GM19193 (cell line): ENCODE measurements around the gene MUSK.

Source experiments
- POLR2A ChIP-seq: IDR thresholded peaks from 4 replicates; pipeline ENCODE4 v1.6.1; 2011; ENCODE audit not compliant: insufficient read depth, insufficient read length; ENCODE audit errors: extremely low read depth

Gene MUSK

DNA sequence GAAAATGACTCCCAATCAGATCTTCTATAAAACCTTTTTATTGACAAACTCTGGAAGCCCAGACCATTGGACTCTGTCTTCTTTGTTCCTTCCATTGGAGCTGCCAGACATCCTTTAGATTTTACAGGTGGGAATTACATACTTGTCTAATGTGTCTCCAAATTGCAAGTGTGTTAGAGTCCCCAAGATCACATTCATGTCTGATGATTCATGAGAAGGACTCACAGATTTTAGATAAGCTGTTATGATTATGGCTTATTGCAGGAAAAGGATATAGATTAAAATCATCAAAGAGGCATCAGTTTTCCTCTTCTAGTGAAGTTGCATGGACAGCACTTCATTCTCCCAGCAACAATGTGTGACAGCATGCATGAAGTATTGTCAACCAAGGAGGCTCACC, 70.4 kb downstream of the MUSK start:
- no peak for TF ChIP-seq POLR2A

DNA sequence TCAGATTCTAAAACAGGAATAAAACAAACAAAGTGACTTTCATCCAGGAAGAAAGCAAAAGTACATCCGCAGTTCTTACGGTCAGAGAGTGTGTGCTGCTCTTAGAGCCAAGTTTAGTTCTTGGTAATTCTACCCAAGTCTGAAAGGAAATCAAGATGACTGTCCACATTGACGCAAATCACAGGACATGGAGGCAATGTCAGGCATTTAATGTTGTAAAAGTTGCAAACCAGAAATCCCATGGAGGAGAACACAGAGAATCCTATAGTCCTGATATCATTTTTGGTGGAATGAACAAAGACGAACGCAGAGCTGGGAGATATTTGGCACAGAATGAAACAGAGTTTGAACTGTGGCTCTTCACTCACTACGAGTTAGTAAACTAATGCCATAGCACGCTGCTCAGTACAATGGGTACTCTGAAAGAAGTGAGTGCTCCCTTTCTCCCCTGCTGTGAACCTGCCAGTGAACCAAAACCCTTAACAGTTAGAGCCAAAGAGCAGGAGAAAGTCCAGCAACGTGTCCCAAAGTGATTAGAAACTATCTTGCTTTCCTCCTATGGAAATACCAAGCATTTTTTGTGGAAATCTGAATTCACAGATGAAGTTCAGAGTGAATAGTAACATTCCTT, 74.3 kb downstream of the MUSK start:
- no peak for TF ChIP-seq POLR2A

DNA sequence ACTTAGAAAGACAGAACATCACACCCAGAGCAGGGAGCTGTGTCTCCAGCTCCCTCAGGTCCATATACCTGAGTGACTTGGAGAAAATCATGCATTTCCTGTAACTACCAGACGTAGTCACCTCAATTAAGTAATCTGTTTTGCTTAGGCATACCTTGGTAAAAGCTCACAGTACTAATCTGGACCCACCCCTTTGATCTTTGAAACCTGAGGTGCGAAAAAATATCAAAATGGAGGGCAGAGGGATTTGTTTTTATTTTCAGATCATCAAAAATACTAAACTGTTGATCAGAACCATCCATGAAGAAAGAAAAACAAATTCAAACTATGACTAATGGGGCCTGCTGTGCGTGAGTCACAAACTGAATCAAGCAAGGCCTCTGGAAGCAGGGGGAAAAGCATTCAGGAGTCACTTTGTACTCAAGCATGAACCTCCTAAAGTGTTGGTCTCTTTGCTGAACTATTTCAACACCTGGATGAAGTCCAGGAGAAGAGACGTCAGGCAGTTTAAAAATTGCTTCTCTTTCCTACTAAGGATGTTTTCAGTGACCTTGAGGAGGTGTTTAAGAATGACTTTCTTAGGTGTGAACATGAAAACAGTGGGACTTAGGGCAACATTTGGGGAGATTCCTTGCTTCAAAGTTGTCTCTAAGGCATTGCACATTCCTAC, 76.3 kb downstream of the MUSK start:
- TF ChIP-seq POLR2A: no peak

DNA sequence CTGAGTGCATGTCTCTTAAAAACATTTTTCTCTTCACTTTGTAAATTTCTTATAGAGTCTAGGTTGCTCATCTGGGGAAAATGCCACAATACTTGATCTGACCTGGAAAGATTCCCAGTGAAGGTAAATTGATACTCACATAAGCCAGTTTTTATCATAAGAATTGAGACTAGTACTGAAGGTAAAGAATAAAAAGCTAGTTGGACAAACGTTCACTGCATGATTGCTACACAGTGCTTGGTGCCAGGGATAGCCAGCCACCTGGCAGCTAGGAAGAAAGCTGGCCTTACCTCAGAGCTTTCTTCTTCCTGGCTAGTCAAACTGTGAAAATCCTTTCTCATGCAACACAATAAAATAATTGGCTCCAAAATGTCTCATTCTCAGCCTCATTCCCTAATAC, 77.1 kb downstream of the MUSK start:
- TF ChIP-seq POLR2A: no peak

DNA sequence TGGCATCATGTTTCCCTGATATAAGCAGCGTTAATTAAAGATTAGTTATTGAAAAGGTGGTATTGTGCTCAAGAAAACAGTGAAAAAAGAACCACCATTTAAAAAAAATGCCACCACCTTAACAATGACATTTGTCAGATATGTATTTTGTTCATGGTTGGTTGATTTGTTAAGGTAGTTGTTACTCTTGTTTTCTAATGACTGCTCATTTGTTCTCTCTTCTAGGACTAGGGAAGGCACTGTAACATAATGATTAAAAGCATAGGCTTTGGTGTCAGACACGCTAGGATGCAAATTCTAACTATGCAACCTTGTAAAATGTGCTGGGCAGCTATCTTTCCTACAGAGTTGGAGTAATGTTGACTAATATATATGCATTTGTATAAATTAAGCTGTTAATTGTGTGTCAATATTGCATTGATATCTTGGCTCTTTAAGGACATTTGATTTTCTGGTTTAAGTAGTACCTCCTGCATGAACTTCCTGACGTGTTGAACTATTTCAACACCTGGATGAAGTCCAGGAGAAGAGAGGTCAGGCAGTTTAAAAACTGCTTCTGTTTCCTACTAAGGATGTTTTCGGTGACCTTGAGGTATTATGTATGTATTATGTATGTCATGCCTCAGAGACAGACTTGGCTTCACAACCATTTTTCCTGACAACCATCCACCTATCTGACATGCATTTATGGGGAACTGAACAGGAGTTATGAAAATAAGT, 77.8 kb downstream of the MUSK start:
- TF ChIP-seq POLR2A: no peak

DNA sequence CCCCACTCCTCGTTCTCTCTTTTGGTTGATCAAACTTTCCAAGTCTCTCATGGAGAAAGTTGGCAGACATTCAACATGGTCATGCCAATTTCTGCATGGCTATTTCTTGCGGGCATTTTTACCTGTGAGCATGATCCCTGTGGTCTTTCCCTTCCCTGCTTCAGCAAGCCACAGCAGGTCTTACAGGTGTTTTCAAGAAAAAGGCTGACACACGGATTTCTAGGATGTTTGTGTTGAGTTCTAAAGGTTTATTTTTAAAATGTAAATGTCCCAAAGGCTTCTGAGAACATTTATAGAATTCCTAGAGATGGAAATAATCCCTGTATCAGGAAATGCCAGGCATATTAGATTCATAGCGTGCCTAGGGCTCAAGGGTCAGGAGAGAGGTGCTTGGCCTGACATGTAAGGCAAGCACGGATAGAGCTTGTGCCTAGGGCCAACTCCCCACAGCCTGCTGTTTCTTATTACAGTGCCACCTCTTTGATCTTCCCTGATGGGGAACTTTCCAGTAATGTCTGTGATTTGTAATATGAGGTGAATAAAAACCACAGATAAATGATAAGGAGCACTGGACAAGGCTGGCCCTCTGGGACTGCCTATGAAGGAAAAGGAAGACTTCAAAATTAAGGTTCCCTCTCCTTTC, 79.8 kb downstream of the MUSK start:
- no peak for TF ChIP-seq POLR2A

DNA sequence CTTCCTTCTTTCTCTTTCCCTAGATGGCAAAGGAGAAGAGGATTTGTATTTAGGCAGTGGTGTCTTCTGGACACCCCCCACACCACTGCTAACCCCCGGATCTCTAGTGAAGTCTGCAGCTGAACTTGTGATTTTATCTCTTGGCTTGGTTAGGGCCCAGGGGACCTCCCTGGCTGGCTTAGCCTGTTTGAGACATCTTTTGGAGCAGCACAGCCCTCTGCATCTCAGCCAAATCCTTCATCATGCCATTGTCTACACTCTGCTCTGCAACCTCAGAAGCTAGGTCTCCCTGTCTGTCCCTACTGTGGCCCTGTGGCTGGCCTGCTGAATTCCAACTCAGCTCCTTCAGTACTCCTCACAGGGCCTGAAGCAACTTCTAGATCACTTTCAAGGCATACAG, 81.7 kb downstream of the MUSK start:
- TF ChIP-seq POLR2A: no peak

DNA sequence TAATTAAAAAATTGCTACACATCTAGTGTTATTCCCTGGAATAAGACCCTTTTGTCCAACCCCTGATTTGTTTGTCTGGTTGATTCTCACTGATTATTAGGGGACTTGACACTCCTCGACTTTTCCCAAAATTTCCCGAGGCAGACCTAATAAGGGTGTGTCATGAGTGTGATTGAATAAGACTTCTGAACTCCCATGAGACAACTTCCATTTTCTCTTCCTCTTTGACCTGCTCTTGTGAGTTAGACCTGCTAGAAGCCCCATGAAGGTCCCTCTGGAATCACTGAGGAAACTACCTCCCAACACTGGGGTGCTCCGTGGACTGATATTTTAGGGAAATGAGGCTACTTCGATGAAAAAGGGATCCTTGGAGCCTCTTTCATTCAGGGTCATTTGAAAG, 83.4 kb downstream of the MUSK start:
- no peak for TF ChIP-seq POLR2A

DNA sequence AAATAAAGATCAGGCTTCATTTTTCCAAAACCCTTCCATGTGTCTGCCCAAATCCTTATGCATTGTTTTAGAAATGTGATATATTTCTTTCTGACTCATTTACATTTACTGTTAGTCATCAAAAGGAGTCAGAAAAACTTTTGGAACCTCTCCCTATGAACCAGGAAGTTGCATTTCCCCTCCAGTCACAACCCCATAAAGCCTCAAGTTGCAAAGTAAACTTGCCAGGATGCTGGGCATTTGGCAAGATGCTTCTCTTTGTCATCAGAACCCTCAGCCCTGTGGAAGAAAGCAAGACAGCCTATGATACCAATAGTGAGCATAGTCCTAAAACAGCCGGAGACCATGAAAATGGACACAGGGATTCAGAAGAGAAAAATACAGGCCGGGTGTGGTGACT, 84.2 kb downstream of the MUSK start:
- no peak for TF ChIP-seq POLR2A

DNA sequence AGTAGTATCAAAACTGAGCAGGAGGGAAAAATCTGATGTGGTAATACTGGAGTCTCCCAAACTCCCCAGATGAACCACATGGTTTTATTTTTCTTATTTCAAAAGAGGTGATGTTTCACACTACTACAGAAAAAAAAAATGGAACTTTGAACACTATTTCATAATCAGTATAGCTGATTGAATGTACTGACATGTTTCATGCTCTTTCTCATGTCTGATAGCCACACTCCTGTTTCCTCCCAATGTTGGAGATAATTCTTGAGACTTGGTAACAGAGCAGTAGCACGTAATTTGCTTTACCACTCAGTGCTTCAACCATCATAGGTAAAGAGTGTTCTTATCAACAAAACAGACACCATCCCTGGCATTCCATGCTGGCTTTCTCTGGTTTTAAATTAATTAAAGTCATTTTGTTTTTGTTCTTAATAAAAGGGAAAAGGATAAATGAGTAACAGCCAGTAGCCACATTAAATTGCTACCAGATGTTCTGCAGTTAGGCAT, 85.2 kb downstream of the MUSK start:
- no peak for TF ChIP-seq POLR2A

DNA sequence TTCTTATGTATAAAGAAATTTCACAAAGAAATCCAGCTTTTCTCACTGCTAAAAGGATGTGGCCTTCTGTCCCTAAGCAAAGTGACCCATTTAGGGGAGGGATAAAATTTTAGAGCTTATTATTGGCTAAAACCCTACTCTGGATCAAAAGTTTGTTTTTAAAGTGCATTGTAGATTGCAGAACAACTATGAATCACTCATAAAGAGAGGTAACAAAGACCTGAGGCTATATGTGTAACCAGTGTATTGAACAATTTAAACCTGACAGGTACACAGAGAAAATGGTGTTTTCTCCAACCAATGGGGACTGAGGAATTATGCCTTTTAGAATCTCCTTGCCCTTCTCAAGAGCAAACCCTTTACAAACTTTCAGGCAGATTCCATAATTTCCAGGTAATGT, 86.6 kb downstream of the MUSK start:
- no peak for TF ChIP-seq POLR2A

DNA sequence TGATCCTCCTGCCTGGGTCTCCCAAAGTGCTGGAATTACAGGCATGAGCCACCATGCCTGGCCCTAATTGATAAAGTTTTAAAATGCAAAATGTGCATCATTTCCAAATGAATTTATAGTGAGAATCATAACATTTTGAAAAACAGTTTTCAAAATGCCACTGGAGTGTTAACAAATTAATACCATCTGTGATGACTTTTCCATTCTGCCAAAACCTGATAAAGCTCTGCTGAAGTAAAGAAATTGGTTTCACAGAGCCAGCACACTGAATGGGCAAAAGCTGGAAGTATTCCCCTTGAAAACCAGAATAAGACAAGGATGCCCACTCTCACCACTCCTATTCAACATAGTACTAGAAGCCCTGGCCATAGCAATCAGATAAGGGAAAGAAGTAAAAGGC, 89.6 kb downstream of the MUSK start:
- TF ChIP-seq POLR2A: no peak

DNA sequence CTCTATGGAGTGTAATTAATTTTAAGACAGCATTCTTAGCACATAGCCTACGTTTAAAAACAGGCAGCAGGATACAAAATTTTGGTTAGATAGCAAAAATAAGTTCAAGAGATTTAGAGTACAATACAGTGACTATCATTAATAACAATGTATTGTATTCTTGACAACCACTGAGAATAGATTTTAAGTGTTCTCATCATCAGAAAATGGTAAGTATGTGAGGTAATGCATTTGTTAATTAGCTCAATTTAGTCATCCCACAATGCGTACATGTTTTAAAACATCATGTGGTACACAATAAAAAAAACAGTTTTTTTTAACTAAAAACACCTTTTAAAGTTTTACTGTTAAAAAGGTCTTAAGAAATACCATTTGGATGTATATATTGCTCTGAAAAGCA, 94.2 kb downstream of the MUSK start:
- no peak for TF ChIP-seq POLR2A

DNA sequence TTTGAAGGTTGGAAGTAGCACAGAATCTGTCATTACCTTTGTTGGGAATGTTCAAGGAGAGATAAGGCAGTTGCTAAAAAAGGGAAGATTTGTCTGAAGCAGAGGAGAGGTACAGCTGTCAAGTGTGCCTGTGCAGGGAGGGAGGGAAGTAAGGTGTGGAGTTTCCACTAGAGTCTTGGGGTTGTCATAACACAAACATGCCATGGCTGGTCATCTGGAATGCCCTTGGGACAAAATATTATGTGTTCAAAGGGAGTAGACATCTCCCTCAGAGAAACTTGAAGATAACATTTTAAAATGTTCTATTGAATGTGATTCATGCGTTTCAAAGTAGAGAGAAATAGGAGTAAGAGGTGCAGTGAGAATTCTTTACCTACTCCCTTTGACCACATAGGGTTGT, 95.0 kb downstream of the MUSK start:
- TF ChIP-seq POLR2A: no peak

DNA sequence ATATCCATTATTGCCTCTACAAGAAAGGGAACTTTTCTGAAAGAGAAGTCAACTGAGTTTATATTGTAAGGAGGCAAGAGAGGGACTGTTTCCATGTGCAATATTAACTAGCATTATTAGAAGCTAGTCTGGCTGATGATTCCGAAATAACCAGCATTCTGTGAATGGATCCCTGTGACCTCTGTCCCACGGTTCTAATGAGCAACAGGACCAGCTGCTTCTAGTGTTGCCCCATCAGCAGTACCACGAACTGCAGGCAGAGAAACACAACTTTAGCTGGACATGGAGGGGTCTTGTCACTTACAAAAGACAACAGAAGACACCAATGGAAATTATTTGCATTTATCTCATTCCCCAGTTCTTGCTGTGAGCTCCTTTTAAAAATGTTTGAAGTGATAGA, 95.4 kb downstream of the MUSK start:
- no peak for TF ChIP-seq POLR2A
